IMR-90 (cell line): Measurements from ENCODE around the gene CEACAM1. TPM values are rescaled to one million over a fixed set of nuclear protein-coding genes. Genes with fewer than 3 reads are reported as not detected.

Source experiments
- ATAC-seq: fragments of 200-7000 bp; cut with Tn5 transposase; 2 replicates; pipeline ENCODE4 v1.9.1; 2020; ENCODE audit warnings: low read depth, mild to moderate bottlenecking, moderate library complexity
- BruUV-seq: library from RNA; stranded (reverse); fragments of 400-500 nt; replicated peaks from 2 replicates; lab custom pipeline; 2021; lab: Mats Ljungman, UMichigan
- CTCF ChIA-PET: fragments of 300-600 bp; formaldehyde crosslinking; extraction: SDS; loops from one replicate; lab custom pipeline; 2021; ENCODE audit warnings: antibody characterized with exemption; lab: Yijun Ruan, JAX
- POLR2A ChIA-PET: fragments of 300-600 bp; sonication (Branson Sonifier 250); formaldehyde crosslinking; loops from one replicate; lab custom pipeline; 2022; ENCODE audit warnings: antibody characterized with exemption; ENCODE audit not compliant: unreplicated experiment; lab: Charles Lee
- DNase-seq: peaks from one replicate; pipeline ENCODE4 v3.0.0; 2013
- H2AFZ ChIP-seq: replicated peaks from 2 replicates; pipeline ENCODE3; 2013; ENCODE audit warnings: low read length, mild to moderate bottlenecking; ENCODE audit not compliant: poor library complexity
- H2AK5ac ChIP-seq: 2 replicates; pipeline ENCODE4 v1.6.1; 2013; ENCODE audit warnings: low read depth, low read length, inconsistent platforms
- H2AK9ac ChIP-seq: replicated peaks from 2 replicates; pipeline ENCODE3; 2013; ENCODE audit warnings: mild to moderate bottlenecking, low read depth, low read length, moderate library complexity; ENCODE audit not compliant: poor library complexity
- H2BK120ac ChIP-seq: 2 replicates; pipeline ENCODE4 v1.6.1; 2013; ENCODE audit warnings: low read depth, low read length, inconsistent platforms
- H2BK15ac ChIP-seq: 3 replicates; pipeline ENCODE4 v1.6.1; 2013; ENCODE audit warnings: low read depth, low read length, inconsistent platforms
- H2BK20ac ChIP-seq: 2 replicates; pipeline ENCODE4 v1.6.1; 2013; ENCODE audit warnings: low read depth, mild to moderate bottlenecking, inconsistent platforms, low read length, moderate library complexity
- H2BK5ac ChIP-seq: 2 replicates; pipeline ENCODE4 v1.6.1; 2013; ENCODE audit warnings: mild to moderate bottlenecking, low read depth, low read length, inconsistent platforms; ENCODE audit not compliant: poor library complexity, severe bottlenecking
- H3K14ac ChIP-seq: replicated peaks from 2 replicates; pipeline ENCODE4 v1.6.1; 2013; ENCODE audit warnings: low read depth, low read length, inconsistent platforms
- H3K18ac ChIP-seq: 2 replicates; pipeline ENCODE4 v1.6.1; 2013; ENCODE audit warnings: low read depth, low read length, control low read depth
- H3K23ac ChIP-seq: 2 replicates; pipeline ENCODE4 v1.6.1; 2013; ENCODE audit warnings: low read depth, low read length, inconsistent platforms
- H3K27ac ChIP-seq: 2 replicates; pipeline ENCODE4 v1.5.1; 2013; ENCODE audit warnings: mild to moderate bottlenecking, control low read depth, low read length; ENCODE audit not compliant: insufficient read depth
- H3K27me3 ChIP-seq: 2 replicates; pipeline ENCODE4 v1.6.1; 2013; ENCODE audit warnings: low read length; ENCODE audit not compliant: control insufficient read depth, insufficient read depth
- H3K36me3 ChIP-seq: 2 replicates; pipeline ENCODE4 v1.6.1; 2013; ENCODE audit warnings: low read length, mixed read lengths; ENCODE audit not compliant: control insufficient read depth, insufficient read depth
- H3K4ac ChIP-seq: 2 replicates; pipeline ENCODE4 v1.6.1; 2013; ENCODE audit warnings: low read depth, low read length, inconsistent platforms
- H3K4me1 ChIP-seq: 2 replicates; pipeline ENCODE4 v1.6.1; 2013; ENCODE audit warnings: low read length, mixed read lengths; ENCODE audit not compliant: control insufficient read depth, insufficient read depth
- H3K4me2 ChIP-seq: 2 replicates; pipeline ENCODE4 v1.6.1; 2013; ENCODE audit warnings: low read depth, mild to moderate bottlenecking, control low read depth, low read length, moderate library complexity
- H3K4me3 ChIP-seq: 2 replicates; pipeline ENCODE4 v1.5.1; 2013; ENCODE audit warnings: low read depth, mild to moderate bottlenecking, control low read depth, low read length, moderate library complexity; ENCODE audit not compliant: insufficient read depth
- H3K56ac ChIP-seq: 2 replicates; pipeline ENCODE4 v1.6.1; 2013; ENCODE audit warnings: low read length, inconsistent platforms; ENCODE audit not compliant: insufficient read depth; ENCODE audit errors: extremely low read depth
- H3K79me1 ChIP-seq, 2 experiments: 2 replicates each; pipeline ENCODE4 v1.6.1; 2013; ENCODE audit warnings: low read length in 2 of 2, inconsistent platforms in 1 of 2, low read depth in 1 of 2
- H3K9ac ChIP-seq: 2 replicates; pipeline ENCODE4 v1.6.1; 2013; ENCODE audit warnings: low read depth, low read length, control low read depth
- H3K9me1 ChIP-seq: 2 replicates; pipeline ENCODE4 v1.6.1; 2013; ENCODE audit warnings: low read length, inconsistent platforms; ENCODE audit not compliant: insufficient read depth
- H3K9me3 ChIP-seq: 2 replicates; pipeline ENCODE4 v1.6.1; 2013; ENCODE audit warnings: low read length; ENCODE audit not compliant: control insufficient read depth, insufficient read depth
- H4K20me1 ChIP-seq: 2 replicates; pipeline ENCODE4 v1.6.1; 2013; ENCODE audit warnings: low read length, inconsistent platforms; ENCODE audit not compliant: insufficient read depth
- H4K5ac ChIP-seq: 2 replicates; pipeline ENCODE4 v1.6.1; 2013; ENCODE audit warnings: mild to moderate bottlenecking, low read depth, low read length, control low read depth
- H4K8ac ChIP-seq, 2 experiments: 2 replicates each; pipeline ENCODE4 v1.6.1; 2013; ENCODE audit warnings: low read depth in 2 of 2, low read length in 2 of 2, control low read depth in 1 of 2, inconsistent platforms in 1 of 2
- H4K91ac ChIP-seq: 2 replicates; pipeline ENCODE4 v1.6.1; 2013; ENCODE audit warnings: low read depth, low read length, inconsistent platforms; ENCODE audit not compliant: insufficient read depth
- BHLHE40 ChIP-seq: fragments of 150-350 bp; IDR thresholded peaks from 2 replicates; pipeline ENCODE4 v1.6.1; 2016; ENCODE audit warnings: mild to moderate bottlenecking, low read depth, low read length
- CEBPB ChIP-seq: IDR thresholded peaks from 2 replicates; pipeline ENCODE4 v1.6.1; 2012; ENCODE audit warnings: low read depth, low read length, improper control_type of control experiment
- CHD1 ChIP-seq: IDR thresholded peaks from 2 replicates; pipeline ENCODE4 v1.6.1; 2012; ENCODE audit warnings: low read depth, low read length, improper control_type of control experiment
- ELK1 ChIP-seq: fragments of 150-350 bp; IDR thresholded peaks from 2 replicates; pipeline ENCODE4 v1.6.1; 2016; ENCODE audit warnings: low read depth, mild to moderate bottlenecking, low read length, moderate library complexity, borderline replicate concordance
- MAFK ChIP-seq: IDR thresholded peaks from 2 replicates; pipeline ENCODE4 v1.6.1; 2012; ENCODE audit warnings: low read depth, low read length, improper control_type of control experiment
- MXI1 ChIP-seq: IDR thresholded peaks from 2 replicates; pipeline ENCODE4 v1.6.1; 2012; ENCODE audit warnings: low read depth, mild to moderate bottlenecking, low read length, moderate library complexity, borderline replicate concordance
- POLR2A ChIP-seq: IDR thresholded peaks from 2 replicates; pipeline ENCODE4 v1.6.1; 2012; ENCODE audit warnings: mild to moderate bottlenecking, low read depth, low read length
- RAD21 ChIP-seq: IDR thresholded peaks from 2 replicates; pipeline ENCODE4 v1.6.1; 2012; ENCODE audit warnings: low read length, improper control_type of control experiment
- RCOR1 ChIP-seq: IDR thresholded peaks from 2 replicates; pipeline ENCODE4 v1.6.1; 2012; ENCODE audit warnings: mild to moderate bottlenecking, low read length, improper control_type of control experiment; ENCODE audit not compliant: insufficient replicate concordance
- RFX5 ChIP-seq: IDR thresholded peaks from 2 replicates; pipeline ENCODE4 v1.8.0; 2012; ENCODE audit warnings: low read depth, mild to moderate bottlenecking, low read length, moderate library complexity
- SMC3 ChIP-seq: fragments of 150-350 bp; IDR thresholded peaks from 2 replicates; pipeline ENCODE4 v1.6.1; 2016; ENCODE audit warnings: low read depth, mild to moderate bottlenecking, antibody characterized with exemption, low read length, moderate library complexity
- USF2 ChIP-seq: fragments of 150-350 bp; IDR thresholded peaks from 2 replicates; pipeline ENCODE4 v1.6.1; 2017; ENCODE audit warnings: mild to moderate bottlenecking, antibody characterized with exemption, low read length, low read depth
- WGBS, 2 experiments: methylation state at CpG; one replicate each; pipeline versions ENCODE4 v1.1.5 to v1.1.7; 2013; ENCODE audit warnings: missing lambda C conversion rate in 2 of 2; ENCODE audit not compliant: insufficient read length in 1 of 2; ENCODE audit errors: extremely low coverage in 2 of 2; 5-methylcytosine and 5-hydroxymethylcytosine counted together
- dilution Hi-C: fragments of 300-500 bp; cut with HindIII; formaldehyde crosslinking; loops from one replicate; pipeline ENCODE4 v1.14.3; 2018; ENCODE audit warnings: low sequenced_read_pairs; ENCODE audit not compliant: unreplicated experiment
- in situ Hi-C: fragments of 300-500 bp; cut with MboI; formaldehyde crosslinking; loops from 3 replicates; pipeline ENCODE4 v1.14.3; 2019; ENCODE audit warnings: low sequenced_read_pairs, inconsistent platforms, mixed read lengths
- intact Hi-C: fragments of 100-400 bp; cut with micrococcal nuclease; formaldehyde crosslinking; loops from 2 replicates; pipeline ENCODE4 v1.10.0; 2022
- polyA plus RNA-seq, 3 experiments: library from polyadenylated mRNA; depleted of rRNA; stranded (reverse); fragments of >200 nt; gene quantifications; 2 replicates each; pipeline ENCODE4 v1.2.3, GENCODE V29; 2012; ENCODE audit warnings: low replicate concordance in 1 of 3
- total RNA-seq: library from RNA; depleted of rRNA; stranded (reverse); fragments of >200 nt; gene quantifications from 2 replicates; pipeline ENCODE4 v1.2.3, GENCODE V29; 2012

Gene CEACAM1
- total and polyA plus RNA-seq, 2 of the 4 experiments (the other 2 are of a cell fraction) = not detected

GRCh38 chr19:42466521-42467182, 61.6 kb downstream of the CEACAM1 start:
- H2AK5ac ChIP-seq = no peak overlapping the region
- 0 out of 2 replicates have a peak overlapping the region, but pooled peaks have one; percentile 56 for H3K14ac ChIP-seq
- H3K36me3 ChIP-seq = no peaks in the 10 kb centered on the region
- 60% methylated on average over 1 of the region's 5 CpGs; no CpG with 5 or more reads in 1 of the 2 experiments for WGBS, 2 experiments
- in situ Hi-C loops = no loop called here
- H3K18ac ChIP-seq = no peak overlapping the region
- BruUV-seq = no TSS peak
- intact Hi-C loops = no loop called here
- H4K91ac ChIP-seq = no peak overlapping the region
- no peak overlapping the region for H3K4ac ChIP-seq
- H3K27me3 ChIP-seq = peaks cover 7% of the 10 kb centered on the region
- no peak overlapping the region for H2BK120ac ChIP-seq
- no peak overlapping the region for H4K5ac ChIP-seq
- H3K4me3 ChIP-seq = no peak overlapping the region
- DNase-seq = no peak
- POLR2A ChIA-PET = no interaction called here
- no peak; the same call in 1 of the 2 replicates for ATAC-seq
- peaks cover 6% of the 10 kb centered on the region; the same call in 1 of the 2 replicates for H3K4me1 ChIP-seq
- no peak overlapping the region for H3K4me2 ChIP-seq
- peaks cover 4% of the 10 kb centered on the region; the same call in 1 of the 2 replicates for H3K9me1 ChIP-seq
- no peak overlapping the region for H3K56ac ChIP-seq
- H3K27ac ChIP-seq = no peak overlapping the region
- no peak overlapping the region for H2BK15ac ChIP-seq
- dilution Hi-C loops = no loop called here
- H3K9ac ChIP-seq = no peak overlapping the region
- no peak overlapping the region for H2BK5ac ChIP-seq
- H2AFZ ChIP-seq = no peak overlapping the region
- CTCF ChIA-PET = interaction anchor here (0.9 to 1.0 kb wide), 3 partner anchors 17 to 96 kb away, joined by 3 to 5 read pairs (median 4); no protein-coding TSS in a partner anchor
- H2BK20ac ChIP-seq = no peak overlapping the region
- no peaks in the 10 kb centered on the region for H3K9me3 ChIP-seq
- H4K8ac ChIP-seq = no peak overlapping the region
- H3K79me1 ChIP-seq = no peaks in the 10 kb centered on the region
- no peaks in the 10 kb centered on the region for H4K20me1 ChIP-seq
- no peak overlapping the region for H2AK9ac ChIP-seq
- no peak overlapping the region for H3K23ac ChIP-seq
- no peak for TF ChIP-seq CEBPB
- TF ChIP-seq ELK1 = no peak
- no peak for TF ChIP-seq CHD1
- no peak for TF ChIP-seq USF2
- no peak for TF ChIP-seq MXI1
- no peak for TF ChIP-seq BHLHE40
- TF ChIP-seq RCOR1 = no peak
- no peak for TF ChIP-seq MAFK
- TF ChIP-seq SMC3 = no peak
- no peak for TF ChIP-seq RFX5
- TF ChIP-seq RAD21 = no peak
- TF ChIP-seq POLR2A = no peak
